ENCODE measurements around the gene ANKRD18A.
"Not testable (repeated sequence)": the region's sequence is repeated elsewhere in the genome, so short reads cannot be mapped to it uniquely, and the experiment has no call there.

ANKRD18A gene

GRCh38 chr9:38626006-38626405, 5.6 kb upstream of the ANKRD18A start:
- DNase-seq (ENCODE audit: low spot score), result no peak

- no peak for DNase-seq (ENCODE audit: low spot score)
Measured at GRCh38 chr9:38622951-38623350, 2.6 kb upstream of the ANKRD18A start.

- DNase-seq (ENCODE audit: low spot score), result no peak
Measured at GRCh38 chr9:38622288-38622674, 1.9 kb upstream of the ANKRD18A start.

GRCh38 chr9:38621434-38622287, 1.3 kb upstream of the ANKRD18A start:
- DNase-seq (ENCODE audit: low spot score), result no peak

- DNase-seq (ENCODE audit: low spot score), result no peak
Measured at GRCh38 chr9:38619556-38620447, 594 bp downstream of the ANKRD18A start.

- DNase-seq (ENCODE audit: low spot score), result not testable (repeated sequence)
Measured at GRCh38 chr9:38598029-38598745, 22.2 kb downstream of the ANKRD18A start.

GRCh38 chr9:38595117-38595516, 25.3 kb downstream of the ANKRD18A start:
- not testable (repeated sequence) for DNase-seq (ENCODE audit: low spot score)

GRCh38 chr9:38591346-38592063, 28.9 kb downstream of the ANKRD18A start:
- not testable (repeated sequence) for DNase-seq (ENCODE audit: low spot score)

GRCh38 chr9:38583765-38584164, 36.6 kb downstream of the ANKRD18A start:
- not testable (repeated sequence) for DNase-seq (ENCODE audit: low spot score)

GRCh38 chr9:38580112-38580511, 40.3 kb downstream of the ANKRD18A start:
- not testable (repeated sequence) for DNase-seq (ENCODE audit: low spot score)

- DNase-seq (ENCODE audit: low spot score), result not testable (repeated sequence)
Measured at GRCh38 chr9:38576181-38576580, 44.2 kb downstream of the ANKRD18A start.

- DNase-seq (ENCODE audit: low spot score), result not testable (repeated sequence)
Measured at GRCh38 chr9:38566048-38566447, 54.3 kb downstream of the ANKRD18A start.

GRCh38 chr9:38565178-38565577, 55.2 kb downstream of the ANKRD18A start:
- not testable (repeated sequence) for DNase-seq (ENCODE audit: low spot score)

GRCh38 chr9:38563911-38564310, 56.5 kb downstream of the ANKRD18A start:
- not testable (repeated sequence) for DNase-seq (ENCODE audit: low spot score)

GRCh38 chr9:38561134-38561533, 59.3 kb downstream of the ANKRD18A start:
- DNase-seq (ENCODE audit: low spot score), result not testable (repeated sequence)

- not testable (repeated sequence) for DNase-seq (ENCODE audit: low spot score)
Measured at GRCh38 chr9:38559172-38559571, 61.2 kb downstream of the ANKRD18A start.

- not testable (repeated sequence) for DNase-seq (ENCODE audit: low spot score)
Measured at GRCh38 chr9:38557746-38558145, 62.6 kb downstream of the ANKRD18A start.

- DNase-seq (ENCODE audit: low spot score), result not testable (repeated sequence)
Measured at GRCh38 chr9:38554966-38555365, 65.4 kb downstream of the ANKRD18A start.

GRCh38 chr9:38553019-38553418, 67.4 kb downstream of the ANKRD18A start:
- not testable (repeated sequence) for DNase-seq (ENCODE audit: low spot score)

- not testable (repeated sequence) for DNase-seq (ENCODE audit: low spot score)
Measured at GRCh38 chr9:38546497-38547163, 73.8 kb downstream of the ANKRD18A start.

- DNase-seq (ENCODE audit: low spot score), result not testable (repeated sequence)
Measured at GRCh38 chr9:38540535-38540934, 79.9 kb downstream of the ANKRD18A start.

Data from kidney capillary endothelial cell (primary cell).